ENCODE data around the gene PCDHB5.
"Not testable (repeated sequence)": the region's sequence is repeated elsewhere in the genome, so short reads cannot be mapped to it uniquely, and the experiment has no call there.

Gene PCDHB5

DNA sequence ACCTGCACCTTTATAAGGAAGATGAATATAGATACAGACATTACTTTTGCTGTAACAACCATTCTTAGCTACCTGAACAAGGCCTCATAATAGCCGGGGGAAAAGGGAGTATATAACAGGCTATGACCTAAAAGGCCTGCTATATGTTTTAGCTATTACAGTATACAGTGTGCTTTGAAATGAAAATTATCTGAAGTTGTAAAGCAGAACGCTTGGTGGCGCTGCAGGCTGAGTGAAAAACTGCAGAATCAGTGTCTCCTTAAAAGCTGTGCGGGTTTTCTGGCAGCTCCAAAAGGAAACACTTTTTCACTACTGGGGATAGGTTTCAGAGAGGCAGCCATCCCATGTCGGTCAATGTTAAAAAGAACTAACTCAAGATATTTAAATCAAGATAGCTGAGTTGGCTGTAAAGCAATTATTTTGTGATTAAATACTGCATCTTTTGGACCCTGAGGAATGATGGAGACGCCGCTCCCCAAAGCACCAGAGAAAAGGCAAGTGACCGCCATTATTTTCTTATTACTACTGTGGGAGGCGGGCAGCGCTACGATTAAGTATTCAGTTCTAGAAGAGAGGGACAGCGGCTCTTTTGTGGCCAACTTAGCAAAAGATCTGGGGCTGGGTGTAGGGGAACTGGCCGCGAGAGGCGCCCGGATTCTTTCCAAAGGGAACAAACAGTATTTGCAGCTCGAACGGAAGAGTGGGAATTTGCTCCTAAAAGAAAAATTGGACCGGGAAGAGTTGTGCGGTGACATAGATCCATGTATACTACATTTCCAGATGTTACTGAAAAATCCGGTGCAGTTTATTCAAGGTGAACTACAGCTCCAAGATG, 20.8 kb downstream of the PCDHB5 start:
- no peak for DNase-seq

GRCh38 chr5:141157356-141157755, 22.4 kb downstream of the PCDHB5 start:
- DNase-seq = not testable (repeated sequence)

DNA sequence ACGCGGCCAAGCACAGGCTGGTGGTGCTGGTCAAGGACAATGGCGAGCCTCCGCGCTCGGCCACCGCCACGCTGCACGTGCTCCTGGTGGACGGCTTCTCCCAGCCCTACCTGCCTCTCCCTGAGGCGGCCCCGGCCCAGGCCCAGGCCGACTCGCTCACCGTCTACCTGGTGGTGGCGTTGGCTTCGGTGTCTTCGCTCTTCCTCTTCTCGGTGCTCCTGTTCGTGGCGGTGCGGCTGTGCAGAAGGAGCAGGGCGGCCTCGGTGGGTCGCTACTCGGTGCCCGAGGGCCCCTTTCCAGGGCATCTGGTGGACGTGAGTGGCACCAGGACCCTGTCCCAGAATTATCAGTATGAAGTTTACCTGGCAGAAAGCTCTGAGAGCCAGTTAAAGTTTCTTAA, 22.9 kb downstream of the PCDHB5 start:
- not testable (repeated sequence) for DNase-seq

DNA sequence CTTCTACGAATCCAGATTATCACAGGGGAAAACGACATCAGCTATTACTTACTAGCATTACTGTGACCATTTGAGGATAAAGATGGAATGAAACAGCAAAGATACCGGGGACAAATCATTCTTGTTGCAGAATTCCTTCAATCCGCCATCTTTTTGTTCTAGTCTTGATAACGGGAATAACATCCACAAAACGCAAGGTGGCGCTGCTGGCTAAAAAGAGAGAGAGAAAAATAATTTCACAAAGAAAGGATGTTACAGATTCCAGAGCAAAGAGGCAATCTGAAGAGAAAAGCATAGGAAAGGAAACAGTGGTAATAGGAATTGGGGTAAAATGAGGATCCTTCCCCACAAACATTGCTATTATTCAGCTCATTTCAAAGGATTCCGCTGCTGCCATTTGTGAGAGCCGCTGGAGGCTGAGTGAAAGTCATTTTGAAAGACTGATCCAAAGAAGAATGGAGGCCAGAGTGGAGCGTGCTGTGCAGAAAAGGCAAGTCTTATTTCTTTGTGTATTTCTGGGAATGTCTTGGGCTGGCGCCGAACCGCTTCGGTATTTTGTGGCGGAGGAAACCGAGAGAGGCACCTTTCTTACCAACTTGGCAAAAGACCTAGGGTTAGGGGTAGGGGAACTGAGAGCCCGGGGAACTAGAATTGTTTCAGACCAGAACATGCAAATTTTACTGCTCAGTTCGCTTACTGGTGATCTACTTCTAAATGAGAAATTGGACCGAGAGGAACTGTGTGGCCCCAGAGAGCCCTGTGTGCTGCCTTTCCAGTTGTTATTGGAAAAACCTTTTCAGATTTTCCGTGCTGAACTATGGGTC, 37.6 kb downstream of the PCDHB5 start, which contains the start of gene PCDHB7:
TSS of gene PCDHB7 (plus strand) at position 264 of the 824 bp plus-strand sequence. CDS start at position 456, 192 bp downstream.
- no peak for DNase-seq

DNA sequence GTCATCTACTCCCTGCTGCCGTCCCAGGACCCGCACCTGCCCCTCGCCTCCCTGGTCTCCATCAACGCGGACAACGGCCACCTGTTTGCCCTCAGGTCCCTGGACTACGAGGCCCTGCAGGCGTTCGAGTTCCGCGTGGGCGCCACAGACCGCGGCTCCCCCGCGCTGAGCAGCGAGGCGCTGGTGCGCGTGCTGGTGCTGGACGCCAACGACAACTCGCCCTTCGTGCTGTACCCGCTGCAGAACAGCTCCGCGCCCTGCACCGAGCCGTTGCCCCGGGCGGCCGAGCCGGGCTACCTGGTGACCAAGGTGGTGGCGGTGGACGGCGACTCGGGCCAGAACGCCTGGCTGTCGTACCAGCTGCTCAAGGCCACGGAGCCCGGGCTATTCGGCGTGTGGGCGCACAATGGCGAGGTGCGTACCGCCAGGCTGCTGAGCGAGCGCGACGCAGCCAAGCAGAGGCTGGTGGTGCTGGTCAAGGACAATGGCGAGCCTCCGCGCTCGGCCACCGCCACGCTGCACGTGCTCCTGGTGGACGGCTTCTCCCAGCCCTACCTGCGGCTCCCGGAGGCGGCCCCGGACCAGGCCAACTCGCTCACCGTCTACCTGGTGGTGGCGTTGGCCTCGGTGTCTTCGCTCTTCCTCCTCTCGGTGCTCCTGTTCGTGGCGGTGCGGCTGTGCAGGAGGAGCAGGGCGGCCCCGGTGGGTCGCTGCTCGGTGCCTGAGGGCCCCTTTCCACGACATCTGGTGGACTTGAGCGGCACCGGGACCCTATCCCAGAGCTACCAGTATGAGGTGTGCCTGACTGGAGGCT, 39.5 kb downstream of the PCDHB5 start:
- DNase-seq = not testable (repeated sequence)

DNA sequence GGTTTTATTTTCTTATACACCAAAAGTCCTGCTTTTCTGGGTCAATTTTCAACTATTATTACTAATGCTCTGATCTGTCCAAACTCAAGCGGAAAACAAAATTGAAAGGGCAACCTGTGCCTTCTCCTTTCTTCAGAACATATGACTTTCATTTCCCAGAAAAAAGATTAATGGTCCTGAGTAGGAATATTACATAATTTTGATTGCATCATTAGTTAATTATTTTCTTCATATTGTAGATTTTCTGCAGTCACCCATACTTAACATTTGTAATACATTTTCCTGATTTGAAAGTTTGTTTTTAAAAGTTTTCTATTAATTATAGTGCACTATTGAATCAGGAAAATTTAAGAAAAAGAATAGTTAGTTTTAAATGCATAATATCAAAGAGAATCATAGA, 40.9 kb downstream of the PCDHB5 start:
- DNase-seq = no peak

GRCh38 chr5:141177577-141178191, 42.7 kb downstream of the PCDHB5 start, which contains the start of gene PCDHB8:
PCDHB8 (plus strand) TSS chr5:141177790; CDS start chr5:141178035, 245 bp downstream.
- not testable (repeated sequence) for DNase-seq

GRCh38 chr5:141179371-141179770, 44.4 kb downstream of the PCDHB5 start:
- DNase-seq = not testable (repeated sequence)

- DNase-seq = not testable (repeated sequence)
These were observed 44.9 kb downstream of the PCDHB5 start for GRCh38 chr5:141179876-141180275.

- no peak for DNase-seq
These were observed 45.3 kb downstream of the PCDHB5 start for GRCh38 chr5:141180313-141180712.

- no peak for DNase-seq
These were observed 47.2 kb downstream of the PCDHB5 start, which contains the start of gene PCDHB16 for GRCh38 chr5:141182248-141182647. PCDHB16 (plus strand) TSS chr5:141182387; CDS start chr5:141182560, 173 bp downstream.

DNA sequence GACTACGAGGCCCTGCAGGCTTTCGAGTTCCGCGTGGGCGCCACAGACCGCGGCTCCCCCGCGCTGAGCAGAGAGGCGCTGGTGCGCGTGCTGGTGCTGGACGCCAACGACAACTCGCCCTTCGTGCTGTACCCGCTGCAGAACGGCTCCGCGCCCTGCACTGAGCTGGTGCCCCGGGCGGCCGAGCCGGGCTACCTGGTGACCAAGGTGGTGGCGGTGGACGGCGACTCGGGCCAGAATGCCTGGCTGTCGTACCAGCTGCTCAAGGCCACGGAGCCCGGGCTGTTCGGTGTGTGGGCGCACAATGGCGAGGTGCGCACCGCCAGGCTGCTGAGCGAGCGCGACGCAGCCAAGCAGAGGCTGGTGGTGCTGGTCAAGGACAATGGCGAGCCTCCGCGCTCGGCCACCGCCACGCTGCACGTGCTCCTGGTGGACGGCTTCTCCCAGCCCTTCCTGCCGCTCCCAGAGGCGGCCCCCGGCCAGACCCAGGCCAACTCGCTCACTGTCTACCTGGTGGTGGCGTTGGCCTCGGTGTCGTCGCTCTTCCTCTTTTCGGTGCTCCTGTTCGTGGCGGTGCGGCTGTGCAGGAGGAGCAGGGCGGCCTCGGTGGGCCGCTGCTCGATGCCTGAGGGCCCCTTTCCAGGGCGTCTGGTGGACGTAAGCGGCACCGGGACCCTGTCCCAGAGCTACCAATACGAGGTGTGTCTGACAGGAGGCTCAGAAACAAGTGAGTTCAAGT, 49.3 kb downstream of the PCDHB5 start:
- not testable (repeated sequence) for DNase-seq

DNA sequence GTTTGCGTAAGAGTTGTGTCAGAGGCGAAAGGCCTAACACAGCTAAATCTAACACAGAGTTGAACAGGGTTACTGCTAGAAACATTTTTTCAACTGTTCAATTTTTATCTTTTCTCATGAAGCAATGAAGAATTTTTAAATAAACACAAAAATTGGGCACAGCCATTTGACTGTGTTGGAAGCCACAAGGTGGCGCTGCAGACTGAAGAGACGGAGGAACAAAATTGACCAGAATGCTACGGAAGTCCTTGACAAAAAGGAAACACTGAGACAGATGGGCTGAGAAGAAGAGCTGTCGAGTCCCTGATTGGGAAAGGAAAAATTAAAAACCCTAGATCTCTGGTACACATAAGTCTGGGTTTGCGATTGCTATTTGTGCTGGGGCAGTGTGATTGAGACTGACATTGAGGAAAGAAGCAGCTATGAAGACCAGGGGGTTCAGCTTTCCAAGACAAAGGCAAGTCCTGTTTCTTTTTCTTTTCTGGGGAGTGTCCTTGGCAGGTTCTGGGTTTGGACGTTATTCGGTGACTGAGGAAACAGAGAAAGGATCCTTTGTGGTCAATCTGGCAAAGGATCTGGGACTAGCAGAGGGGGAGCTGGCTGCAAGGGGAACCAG, 52.0 kb downstream of the PCDHB5 start, which contains the start of gene PCDHB9:
TSS of gene PCDHB9 (plus strand) at position 265 of the 616 bp plus-strand sequence. CDS start at position 423, 158 bp downstream.
- DNase-seq = peak; percentile 43 to 48
